MCF 10A (cell line): ENCODE results near the gene TMEM117. TPM values are rescaled to one million over a fixed set of nuclear protein-coding genes. Genes with fewer than 3 reads are reported as not detected.
"Not testable (repeated sequence)": the region's sequence is repeated elsewhere in the genome, so short reads cannot be mapped to it uniquely, and the experiment has no call there.

Experiments used
- BruUV-seq: library from RNA; stranded (reverse); fragments of 400-500 nt; replicated peaks from 2 replicates; lab custom pipeline; 2021; lab: Mats Ljungman, UMichigan
- CTCF ChIA-PET: fragments of 300-600 bp; sonication (Branson Sonifier 250); formaldehyde crosslinking; extraction: SDS; loops from one replicate; lab custom pipeline; 2021; ENCODE audit warnings: antibody characterized with exemption, inconsistent platforms; lab: Yijun Ruan, JAX
- POLR2A ChIA-PET: fragments of 300-600, 350-650 bp; sonication (Branson Sonifier 250); formaldehyde crosslinking; extraction: SDS; loops from one replicate; lab custom pipeline; 2020; ENCODE audit warnings: antibody characterized with exemption, inconsistent platforms; lab: Yijun Ruan, JAX
- DNase-seq: peaks from one replicate; pipeline ENCODE4 v3.0.0-alpha.2; 2018; ENCODE audit not compliant: unreplicated experiment
- H3K27ac Mint-ChIP-seq: one replicate; pipeline ENCODE4 v1.8.0; 2022; ENCODE audit warnings: mild to moderate bottlenecking, low read depth, mixed read lengths; ENCODE audit not compliant: unreplicated experiment
- H3K27me3 Mint-ChIP-seq: one replicate; pipeline ENCODE4 v1.8.0; 2022; ENCODE audit warnings: mixed read lengths; ENCODE audit not compliant: insufficient read depth, unreplicated experiment
- H3K36me3 Mint-ChIP-seq: one replicate; pipeline ENCODE4 v1.8.0; 2022; ENCODE audit warnings: mild to moderate bottlenecking, moderate library complexity, mixed read lengths; ENCODE audit not compliant: insufficient read depth, unreplicated experiment
- H3K4me1 Mint-ChIP-seq: one replicate; pipeline ENCODE4 v1.8.0; 2022; ENCODE audit warnings: mixed read lengths; ENCODE audit not compliant: insufficient read depth, unreplicated experiment
- H3K4me3 Mint-ChIP-seq: one replicate; pipeline ENCODE4 v1.8.0; 2022; ENCODE audit warnings: mild to moderate bottlenecking, moderate library complexity, mixed read lengths; ENCODE audit not compliant: unreplicated experiment
- H3K9me3 Mint-ChIP-seq: one replicate; pipeline ENCODE4 v1.8.0; 2022; ENCODE audit warnings: mixed read lengths; ENCODE audit not compliant: unreplicated experiment
- intact Hi-C: fragments of 100-400 bp; cut with micrococcal nuclease; formaldehyde crosslinking; loops from 2 replicates; pipeline ENCODE4 v1.14.1; 2022
- total RNA-seq: library from RNA; stranded (reverse); gene quantifications from 2 replicates; pipeline ENCODE4 v1.2.3, GENCODE V29; 2022
- TF ChIP-seq, protein P1 (sequence below): fragments of 200-600 bp; IDR thresholded peaks from one replicate; pipeline ENCODE4 v1.8.0; 2022; ENCODE audit warnings: antibody characterized with exemption, mild to moderate bottlenecking; ENCODE audit not compliant: unreplicated experiment

The TMEM117 gene
- total RNA-seq, 1 experiment from 2014 or later, result 3.2 TPM

DNA sequence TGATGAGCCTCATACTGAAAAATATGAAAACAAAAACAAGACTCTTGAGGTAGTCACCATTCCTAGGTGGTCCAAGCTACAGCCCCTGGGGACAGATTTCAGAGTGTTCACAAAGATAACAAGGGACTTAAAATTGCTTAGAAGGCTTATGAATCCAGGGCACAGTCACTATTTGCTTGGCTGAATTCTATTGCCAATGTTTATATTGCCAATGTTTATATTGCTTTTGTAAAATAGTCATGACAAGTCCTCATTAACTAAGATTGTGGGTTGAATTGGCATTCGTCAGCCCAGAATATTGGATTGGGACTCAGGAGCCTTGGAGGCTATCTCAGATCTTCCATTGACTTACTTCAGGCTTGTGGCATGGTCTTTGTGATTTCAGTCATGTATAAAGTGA is 6.4 kb downstream of the TMEM117 start:
- no peaks in the 10 kb centered on the region for H3K9me3 Mint-ChIP-seq
- CTCF ChIA-PET, result interaction anchor here (0.6 kb wide), 1 partner anchor 11 kb away, joined by 3 read pairs; no protein-coding TSS in a partner anchor
- intact Hi-C loops, result no loop called here

DNA sequence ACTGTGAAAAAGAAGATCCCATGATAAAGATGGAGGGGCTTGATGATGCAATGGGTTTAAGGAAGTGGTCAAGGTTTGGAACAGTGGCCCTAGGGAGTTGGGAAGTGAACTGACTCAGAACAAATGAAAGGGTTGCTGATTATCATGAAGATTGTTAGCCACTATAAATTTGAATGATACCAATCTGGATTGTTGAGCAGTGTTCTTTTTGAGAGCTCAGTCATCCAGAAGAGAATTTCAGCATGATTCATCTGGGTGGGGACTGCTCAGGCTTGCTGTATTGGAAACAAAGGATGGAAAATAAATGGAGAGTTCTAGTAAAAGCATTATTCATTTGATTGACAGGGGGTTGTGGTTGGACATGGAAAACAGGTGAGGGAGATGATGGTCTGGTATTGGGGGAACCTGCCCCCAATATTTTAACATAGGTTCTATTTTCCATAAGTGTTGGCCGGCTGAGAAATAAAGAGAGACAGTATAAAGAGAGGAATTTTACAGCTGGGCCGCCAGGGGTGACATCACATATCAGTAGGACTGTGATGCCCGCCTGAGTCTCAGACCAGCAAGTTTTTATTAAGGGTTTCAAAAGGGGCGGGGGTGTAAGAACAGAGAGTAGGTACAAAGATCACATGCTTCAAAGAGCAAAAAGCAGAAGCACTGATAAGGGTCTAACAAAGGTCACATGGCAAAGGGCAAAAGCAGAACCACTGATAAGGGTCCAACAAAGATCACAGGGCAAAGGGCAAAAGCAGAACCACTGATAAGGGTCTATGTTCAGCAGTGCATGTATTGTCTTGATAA is 11.7 kb downstream of the TMEM117 start:
- intact Hi-C loops, H3K9me3 Mint-ChIP-seq, BruUV-seq, H3K27me3 Mint-ChIP-seq, H3K4me3 Mint-ChIP-seq, H3K36me3 Mint-ChIP-seq: not testable (repeated sequence)
- peak; percentile 11 for DNase-seq
- ChIA-PET CTCF (interaction anchor here (0.7 to 1.5 kb wide), 6 partner anchors 12 to 44 kb away, joined by 3 to 5 read pairs (median 3); partner anchors contain the start of gene TMEM117), POLR2A (interaction anchor here (0.6 to 2.3 kb wide), 6 partner anchors 10 to 69 kb away, joined by 3 to 15 read pairs (median 4); partner anchors contain the start of genes TMEM117 and TWF1)
- peak overlapping the region; percentile 68 for H3K27ac Mint-ChIP-seq
- H3K4me1 Mint-ChIP-seq, result peaks cover 26% of the 10 kb centered on the region

More for the DNA sequence above, 6.4 kb downstream of the TMEM117 start:
- no peaks in the 10 kb centered on the region for H3K27me3 Mint-ChIP-seq
- TF ChIP-seq, protein P1, sequence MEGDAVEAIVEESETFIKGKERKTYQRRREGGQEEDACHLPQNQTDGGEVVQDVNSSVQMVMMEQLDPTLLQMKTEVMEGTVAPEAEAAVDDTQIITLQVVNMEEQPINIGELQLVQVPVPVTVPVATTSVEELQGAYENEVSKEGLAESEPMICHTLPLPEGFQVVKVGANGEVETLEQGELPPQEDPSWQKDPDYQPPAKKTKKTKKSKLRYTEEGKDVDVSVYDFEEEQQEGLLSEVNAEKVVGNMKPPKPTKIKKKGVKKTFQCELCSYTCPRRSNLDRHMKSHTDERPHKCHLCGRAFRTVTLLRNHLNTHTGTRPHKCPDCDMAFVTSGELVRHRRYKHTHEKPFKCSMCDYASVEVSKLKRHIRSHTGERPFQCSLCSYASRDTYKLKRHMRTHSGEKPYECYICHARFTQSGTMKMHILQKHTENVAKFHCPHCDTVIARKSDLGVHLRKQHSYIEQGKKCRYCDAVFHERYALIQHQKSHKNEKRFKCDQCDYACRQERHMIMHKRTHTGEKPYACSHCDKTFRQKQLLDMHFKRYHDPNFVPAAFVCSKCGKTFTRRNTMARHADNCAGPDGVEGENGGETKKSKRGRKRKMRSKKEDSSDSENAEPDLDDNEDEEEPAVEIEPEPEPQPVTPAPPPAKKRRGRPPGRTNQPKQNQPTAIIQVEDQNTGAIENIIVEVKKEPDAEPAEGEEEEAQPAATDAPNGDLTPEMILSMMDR, result no peak
- POLR2A ChIA-PET, result interaction anchor here (10.5 kb wide), 1 partner anchor 34 kb away, joined by 152 read pairs; the partner anchor contains the start of gene TWF1
- peaks cover 19% of the 10 kb centered on the region for H3K4me1 Mint-ChIP-seq
- no peak overlapping the region for H3K4me3 Mint-ChIP-seq
- no peak overlapping the region for H3K27ac Mint-ChIP-seq
- no TSS peak for BruUV-seq
- no peaks in the 10 kb centered on the region for H3K36me3 Mint-ChIP-seq
- no peak for DNase-seq

DNA sequence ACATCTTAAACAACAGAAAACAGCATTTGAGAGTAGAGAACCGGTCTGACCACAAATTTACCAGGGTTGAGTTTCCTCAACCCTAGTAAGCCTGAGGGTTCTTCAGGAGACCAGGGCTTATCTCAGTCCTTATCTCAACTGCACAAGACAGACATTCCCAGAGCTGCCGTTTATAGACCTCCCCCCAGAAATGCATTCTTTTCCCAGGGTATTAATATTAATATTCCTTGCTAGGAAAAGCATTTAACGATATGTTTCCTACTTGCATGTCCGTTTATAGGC is 12.3 kb downstream of the TMEM117 start:
- POLR2A ChIA-PET, result interaction anchor here (0.6 to 2.3 kb wide), 4 partner anchors 12 to 69 kb away, joined by 3 to 15 read pairs (median 5); partner anchors contain the start of genes TMEM117 and TWF1
- no TSS peak for BruUV-seq
- H3K27ac Mint-ChIP-seq, result no peak overlapping the region
- peaks cover 7% of the 10 kb centered on the region for H3K9me3 Mint-ChIP-seq
- DNase-seq, result no peak
- H3K4me1 Mint-ChIP-seq, result peaks cover 26% of the 10 kb centered on the region
- TF ChIP-seq, protein P1, result no peak
- H3K4me3 Mint-ChIP-seq, result no peak overlapping the region
- H3K36me3 Mint-ChIP-seq, result no peaks in the 10 kb centered on the region
- H3K27me3 Mint-ChIP-seq, result no peaks in the 10 kb centered on the region
- CTCF ChIA-PET, result interaction anchor here (1.2 to 1.5 kb wide), 2 partner anchors 13 to 34 kb away, joined by 4 to 5 read pairs; partner anchors contain the start of gene TMEM117
- intact Hi-C loops, result no loop called here

DNA sequence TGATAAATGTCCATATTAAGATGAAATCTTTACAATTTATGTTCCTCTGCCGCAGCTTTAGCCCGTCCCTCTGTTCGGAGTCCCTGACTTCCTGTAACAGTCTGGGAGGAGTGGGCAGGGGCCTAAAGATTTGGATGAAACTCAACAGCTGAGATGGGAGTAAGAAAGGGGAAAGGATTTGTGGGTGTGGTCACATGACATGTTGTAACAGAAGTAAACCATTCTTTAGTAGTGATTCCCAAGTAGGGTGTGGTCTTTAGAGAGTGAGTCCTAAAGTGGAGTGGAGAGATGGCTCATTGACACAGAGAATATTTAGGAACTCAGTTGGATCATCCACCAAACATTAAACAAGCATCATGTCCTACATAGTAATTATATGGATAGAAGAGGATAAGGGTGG is 12.9 kb downstream of the TMEM117 start:
- H3K27me3 Mint-ChIP-seq, result no peaks in the 10 kb centered on the region
- no peak for DNase-seq
- TF ChIP-seq, protein P1, result no peak
- POLR2A ChIA-PET, result interaction anchor here (0.8 to 2.3 kb wide), 4 partner anchors 11 to 89 kb away, joined by 3 to 15 read pairs (median 4); partner anchors contain the start of gene TWF1
- CTCF ChIA-PET, result interaction anchor here (0.7 to 1.2 kb wide), 2 partner anchors 8 to 33 kb away, joined by 3 to 5 read pairs; no protein-coding TSS in a partner anchor
- H3K27ac Mint-ChIP-seq, result no peak overlapping the region
- no TSS peak for BruUV-seq
- peaks cover 26% of the 10 kb centered on the region for H3K4me1 Mint-ChIP-seq
- peaks cover 7% of the 10 kb centered on the region for H3K9me3 Mint-ChIP-seq
- H3K36me3 Mint-ChIP-seq, result no peaks in the 10 kb centered on the region
- intact Hi-C loops, result no loop called here
- no peak overlapping the region for H3K4me3 Mint-ChIP-seq
